Ecto neural progenitor cell (in vitro differentiated cells): ENCODE measurements around the gene SDF2L1.
"Not testable (repeated sequence)": the region's sequence is repeated elsewhere in the genome, so short reads cannot be mapped to it uniquely, and the experiment has no call there.

ENCODE experiments used
- DNase-seq: peaks from one replicate; pipeline ENCODE4 v3.0.0-alpha.2; 2018; ENCODE audit warnings: low spot score

SDF2L1 gene

DNA sequence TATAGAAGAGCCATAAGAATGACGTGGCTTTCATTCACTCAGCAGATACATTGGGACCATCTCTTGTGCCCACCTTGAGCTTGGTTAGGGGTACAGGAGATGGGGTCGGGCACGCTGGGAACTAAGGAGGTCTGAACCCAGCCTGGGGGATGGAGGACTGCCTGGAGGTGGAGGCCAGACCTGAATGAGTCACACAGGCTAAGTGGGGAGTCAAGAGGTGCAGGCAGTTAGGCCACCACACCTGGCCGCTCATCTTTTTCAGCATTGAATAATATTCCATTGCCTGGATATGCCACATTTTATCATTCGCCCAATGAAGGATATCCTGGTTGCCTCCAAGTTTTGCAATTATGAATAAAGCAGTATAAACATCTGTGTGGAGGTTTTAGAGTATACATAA is 19.9 kb downstream of the SDF2L1 start:
- no peak for DNase-seq

DNA sequence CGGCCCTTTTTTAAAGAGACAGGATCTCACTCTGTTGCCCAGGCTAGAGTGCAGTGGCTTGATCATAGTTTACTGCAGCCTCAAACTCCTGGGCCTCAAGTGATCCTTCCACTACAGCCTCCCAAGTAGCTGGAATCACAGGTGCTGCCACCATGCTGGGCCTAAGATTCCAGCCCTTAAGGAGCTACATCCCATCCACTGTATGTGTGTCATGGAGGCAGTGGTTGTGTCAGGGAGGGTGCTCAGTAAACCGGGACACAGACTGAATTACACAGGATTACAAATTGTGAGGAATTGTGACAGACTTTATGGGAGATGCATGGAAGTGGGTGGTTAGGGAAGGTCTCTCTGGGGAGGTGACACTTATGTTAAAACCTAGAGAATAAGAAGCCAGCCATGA is 21.6 kb downstream of the SDF2L1 start:
- DNase-seq = no peak

DNA sequence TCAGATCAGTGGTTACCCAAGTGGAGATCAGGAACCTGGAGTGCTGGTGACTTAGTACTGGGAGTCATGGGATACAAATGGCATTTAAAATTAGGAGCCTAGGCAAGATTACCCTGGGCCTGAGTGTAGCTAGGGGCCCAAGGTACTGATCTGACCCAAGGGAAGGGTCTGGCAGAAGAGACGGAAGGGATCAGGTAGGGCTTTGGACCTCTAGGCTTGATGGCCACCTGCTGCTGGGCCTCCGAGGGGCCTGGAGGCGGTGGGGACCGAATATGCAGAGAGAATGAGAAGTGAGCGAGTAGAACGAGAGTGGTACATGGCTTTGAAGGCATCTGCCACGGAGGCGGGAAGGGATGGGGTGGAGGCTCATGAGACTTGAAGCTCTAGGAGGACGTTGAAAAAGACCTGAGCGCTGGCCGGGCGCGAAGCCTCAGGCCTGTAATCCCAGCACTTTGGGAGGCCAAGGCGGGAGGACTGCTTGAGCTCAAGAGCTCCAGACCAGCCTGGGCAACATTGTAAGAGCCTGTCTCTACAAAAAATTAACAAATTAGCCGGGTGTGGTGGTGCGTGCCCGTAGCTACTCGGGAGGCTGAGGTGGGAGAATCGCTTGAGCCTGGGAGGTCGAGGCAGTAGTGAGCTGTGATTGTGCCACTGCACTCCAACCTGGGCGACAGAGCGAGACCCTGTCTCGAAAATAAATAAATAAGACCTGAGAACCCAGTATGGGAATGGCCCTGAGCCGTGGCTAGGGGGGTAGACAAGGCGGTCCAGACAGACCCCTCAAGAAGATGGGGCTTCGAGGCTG is 23.1 kb downstream of the SDF2L1 start:
- no peak for DNase-seq

DNA sequence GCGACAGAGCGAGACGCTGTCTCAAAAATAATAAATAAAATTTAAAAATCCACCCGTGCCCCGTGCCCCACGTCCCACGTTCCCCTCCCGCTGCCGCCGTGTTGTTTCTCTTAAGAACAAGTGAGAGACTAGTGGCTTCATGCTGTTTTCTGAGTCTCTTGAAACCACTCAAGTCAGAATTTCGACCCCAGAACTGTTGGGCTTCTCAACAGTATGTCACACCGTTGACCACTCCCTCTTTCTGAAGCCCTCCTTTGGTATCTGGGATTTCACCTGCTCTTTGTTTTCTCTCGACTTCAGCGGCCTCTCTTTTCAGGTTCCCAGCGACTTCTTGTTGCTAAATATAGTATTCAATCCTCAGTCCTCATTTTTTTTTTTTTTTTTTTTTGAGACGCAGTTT is 24.7 kb downstream of the SDF2L1 start:
- no peak for DNase-seq

DNA sequence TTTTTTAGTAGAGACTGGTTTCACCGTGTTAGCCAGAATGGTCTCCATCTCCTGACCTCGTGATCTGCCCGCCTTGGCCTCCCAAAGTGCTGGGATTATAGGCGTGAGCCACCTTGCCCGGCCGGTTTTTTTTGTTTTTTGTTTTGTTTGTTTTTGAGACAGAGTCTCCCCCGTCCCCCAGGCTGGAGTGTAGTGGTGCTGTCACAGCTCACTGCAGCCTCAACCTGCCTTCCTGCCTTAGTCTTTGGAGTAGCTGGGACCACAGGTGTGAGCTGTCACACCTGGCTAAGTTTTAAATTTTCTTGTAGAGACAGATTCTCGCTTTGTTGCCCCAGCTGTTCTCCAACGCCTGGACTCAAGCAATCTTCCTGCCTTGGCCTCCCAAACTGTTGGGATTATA is 26.9 kb downstream of the SDF2L1 start:
- DNase-seq = no peak

DNA sequence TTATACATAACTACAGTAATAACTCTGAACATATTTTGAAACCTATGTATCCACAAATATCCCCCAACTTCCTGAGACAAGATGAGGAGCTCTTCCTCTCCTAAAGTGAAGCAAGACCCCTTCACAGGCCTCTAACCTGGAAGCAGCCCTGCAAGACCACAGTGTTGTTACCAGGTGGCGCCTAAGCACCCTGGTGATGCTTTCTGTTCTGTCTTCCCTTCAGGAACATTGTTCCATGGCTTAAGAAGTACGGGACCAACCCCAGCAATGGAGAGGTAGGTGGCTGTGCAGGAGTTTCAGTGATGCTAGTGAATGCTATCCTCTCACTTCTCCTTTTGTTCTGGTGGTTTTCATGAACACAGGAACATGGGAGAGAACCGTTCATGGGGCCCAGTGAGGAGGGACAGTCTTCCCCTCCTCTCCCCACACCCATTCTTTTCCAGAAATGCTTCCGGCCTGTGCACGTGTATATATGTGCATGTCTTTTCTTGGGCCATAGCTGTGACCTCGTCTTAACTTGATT is 30.1 kb downstream of the SDF2L1 start:
- DNase-seq = no peak

DNA sequence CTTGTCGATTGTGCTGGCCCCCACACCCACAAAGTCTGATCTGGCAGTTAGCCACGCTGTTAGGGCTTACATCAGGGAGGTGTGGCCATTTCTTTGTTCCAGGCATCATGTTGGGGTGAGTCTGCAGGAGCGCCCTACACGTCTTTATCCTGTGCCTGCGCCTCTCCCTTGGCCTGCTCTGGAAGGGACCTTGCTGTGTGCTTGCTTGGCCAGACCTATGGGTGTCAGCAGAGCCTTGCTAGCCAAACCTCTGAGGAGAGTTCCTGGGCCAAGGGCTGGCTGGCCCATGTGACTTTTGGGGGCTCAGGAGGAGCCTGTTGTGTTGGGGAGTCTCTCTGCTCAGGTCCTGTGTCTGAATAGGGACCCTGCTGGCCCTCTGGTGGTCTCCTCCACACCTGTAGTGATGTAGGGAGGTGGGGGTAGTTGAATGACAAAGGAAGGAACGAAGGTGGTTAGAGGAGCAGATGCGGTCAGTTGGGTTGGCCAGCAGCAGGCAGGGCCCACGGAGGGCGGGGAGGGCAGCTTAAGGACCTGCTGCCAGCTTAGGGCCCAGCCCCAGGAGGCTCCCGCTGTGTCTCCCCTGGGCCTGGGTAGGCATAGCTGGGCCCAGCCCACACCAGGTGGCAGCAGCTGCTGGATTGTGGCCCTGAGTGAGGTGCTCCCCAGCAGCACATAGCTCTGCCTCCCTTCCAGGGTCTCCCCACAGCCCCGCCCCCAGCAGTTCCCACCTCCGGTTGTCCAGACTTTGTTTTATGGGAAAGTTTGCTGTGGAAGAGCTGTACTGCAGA is 31.6 kb downstream of the SDF2L1 start:
- no peak for DNase-seq

DNA sequence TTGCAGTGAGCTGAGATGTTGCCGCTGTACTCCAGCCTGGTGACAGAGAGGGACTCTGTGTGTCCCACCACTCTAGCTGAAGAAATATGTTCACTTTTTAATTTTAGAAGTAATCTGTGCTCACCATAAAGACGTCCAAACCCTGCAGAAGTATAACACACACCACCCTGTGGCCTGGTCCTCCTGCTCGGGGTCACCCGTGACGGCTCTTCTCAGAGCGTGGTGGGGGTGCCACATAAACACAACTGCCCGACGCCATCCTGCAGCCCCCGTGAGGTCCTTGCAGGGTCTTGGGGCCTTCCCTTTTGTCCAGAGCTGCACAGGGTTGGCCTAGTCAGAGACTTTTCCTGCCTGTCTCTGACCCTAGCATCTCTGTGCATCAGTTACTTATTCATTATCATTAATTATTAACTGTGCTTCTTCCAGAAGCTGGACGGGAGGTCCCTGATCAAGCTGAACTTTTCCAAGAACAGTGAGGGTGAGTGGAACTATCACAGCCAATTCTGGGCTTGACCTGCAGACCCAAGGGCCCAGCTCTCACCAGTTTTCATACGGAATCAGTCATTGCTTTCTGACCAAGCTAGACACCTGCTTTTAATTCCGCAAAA is 32.6 kb downstream of the SDF2L1 start:
- DNase-seq = no peak

DNA sequence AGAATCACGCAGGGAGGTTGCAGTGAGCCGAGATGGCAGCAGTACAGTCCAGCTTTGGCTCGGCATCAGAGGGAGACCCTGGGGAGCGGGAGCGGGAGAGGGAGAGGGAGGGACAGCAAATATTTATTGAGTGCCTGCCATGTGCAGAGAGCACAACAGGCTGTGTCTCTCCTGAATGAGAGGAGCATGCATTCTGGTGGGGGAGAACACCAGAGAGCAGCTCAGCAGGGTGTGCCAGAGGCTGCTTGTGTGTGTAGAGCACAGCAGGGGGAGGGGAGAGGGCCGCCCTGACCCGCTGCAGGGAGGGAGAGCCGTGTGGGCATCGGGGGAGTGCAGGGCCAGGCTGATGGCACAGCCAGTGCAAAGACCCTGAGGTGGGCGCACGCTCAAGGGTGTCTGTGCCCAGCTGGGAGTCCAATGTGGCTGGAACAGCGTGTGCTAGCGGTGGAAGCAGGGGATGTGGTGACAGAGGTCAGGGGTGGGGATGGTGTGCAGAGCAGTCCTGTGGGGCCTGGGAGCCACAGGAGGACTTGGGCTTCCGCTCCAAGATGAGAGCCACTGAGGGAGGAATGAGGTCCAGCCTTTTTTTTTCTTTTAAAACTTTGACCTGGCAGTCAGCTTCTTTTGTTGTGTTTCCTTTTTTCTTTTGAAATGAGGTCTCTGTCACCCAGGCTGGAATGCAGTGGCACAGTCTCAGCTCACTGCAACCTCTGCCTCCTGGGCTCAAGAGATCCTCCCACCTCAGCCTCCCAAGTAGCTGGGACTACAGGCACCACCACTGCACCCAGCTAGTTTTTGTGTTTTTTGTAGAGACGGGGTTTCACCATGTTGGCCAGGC is 35.7 kb downstream of the SDF2L1 start:
- DNase-seq = no peak

DNA sequence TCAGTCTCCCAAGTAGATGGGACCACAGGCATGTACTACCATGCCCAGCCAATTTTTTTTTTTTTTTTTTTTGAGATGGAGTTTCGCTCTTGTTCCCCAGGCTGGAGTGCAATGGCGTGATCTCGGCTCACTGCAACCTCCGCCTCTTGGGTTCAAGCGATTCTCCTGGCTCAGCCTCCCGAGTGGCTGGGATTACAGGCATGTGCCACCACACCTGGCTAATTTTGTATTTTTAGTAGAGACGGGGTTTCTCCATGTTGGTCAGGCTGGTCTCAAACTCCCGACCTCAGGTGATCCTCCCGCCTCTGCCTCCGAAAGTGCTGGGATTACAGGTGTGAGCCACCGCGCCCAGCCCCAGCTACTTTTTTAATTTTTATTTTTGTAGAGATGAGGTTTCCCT is 36.7 kb downstream of the SDF2L1 start:
- DNase-seq = not testable (repeated sequence)

DNA sequence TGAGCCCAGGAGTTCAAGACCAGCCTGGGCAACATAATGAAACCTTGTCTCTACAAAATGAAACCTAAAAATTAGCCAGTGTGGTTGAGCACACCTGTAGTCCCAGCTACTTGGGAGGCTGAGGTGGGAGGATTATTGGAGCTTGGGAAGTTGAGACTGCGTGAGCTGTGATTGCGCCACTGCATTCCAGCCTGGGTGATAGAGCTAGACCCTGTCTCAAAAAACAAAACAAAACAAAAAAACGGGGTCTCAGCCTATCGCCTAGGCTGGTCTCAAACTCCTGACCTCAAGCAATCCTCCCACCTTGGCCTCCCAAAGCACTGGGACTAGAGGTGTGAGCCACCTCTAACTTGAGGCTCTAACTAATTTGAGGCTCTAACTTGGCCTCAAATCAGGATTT is 37.3 kb downstream of the SDF2L1 start:
- DNase-seq = no peak

DNA sequence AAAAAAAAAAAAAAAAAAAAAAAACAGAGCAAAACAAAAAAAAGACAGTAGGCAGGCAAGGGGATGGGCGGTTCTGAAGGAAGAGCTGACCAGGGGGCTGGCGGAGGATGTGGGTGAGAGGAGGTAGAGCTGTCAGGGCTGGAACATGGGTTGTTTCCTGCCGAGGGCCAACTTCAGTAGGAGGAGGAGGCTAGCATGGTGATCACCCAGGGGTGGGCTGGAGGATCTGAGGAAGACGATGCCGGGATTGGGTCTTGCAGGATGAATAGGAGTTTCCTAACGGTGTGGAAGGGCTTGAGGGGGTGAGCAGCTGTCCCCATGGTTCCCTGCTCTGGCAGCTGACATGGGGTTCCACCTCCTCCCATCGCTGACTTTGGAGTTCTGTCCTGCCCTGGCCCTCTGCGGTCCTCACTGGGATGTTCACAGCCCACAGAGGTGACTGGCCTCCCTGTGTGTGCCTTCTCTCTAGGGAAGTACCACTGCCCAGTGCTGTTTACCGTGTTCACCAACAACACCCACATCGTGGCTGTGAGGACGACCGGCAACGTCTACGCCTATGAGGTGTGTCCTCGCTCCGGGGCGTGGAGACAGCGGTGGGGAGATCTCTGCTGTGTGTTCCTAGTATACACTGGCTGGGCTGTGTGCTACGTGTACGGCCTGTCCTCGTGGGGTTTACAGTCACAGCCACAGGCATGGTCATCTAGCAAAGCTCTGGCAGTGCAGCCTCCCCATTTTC is 38.9 kb downstream of the SDF2L1 start:
- no peak for DNase-seq

DNA sequence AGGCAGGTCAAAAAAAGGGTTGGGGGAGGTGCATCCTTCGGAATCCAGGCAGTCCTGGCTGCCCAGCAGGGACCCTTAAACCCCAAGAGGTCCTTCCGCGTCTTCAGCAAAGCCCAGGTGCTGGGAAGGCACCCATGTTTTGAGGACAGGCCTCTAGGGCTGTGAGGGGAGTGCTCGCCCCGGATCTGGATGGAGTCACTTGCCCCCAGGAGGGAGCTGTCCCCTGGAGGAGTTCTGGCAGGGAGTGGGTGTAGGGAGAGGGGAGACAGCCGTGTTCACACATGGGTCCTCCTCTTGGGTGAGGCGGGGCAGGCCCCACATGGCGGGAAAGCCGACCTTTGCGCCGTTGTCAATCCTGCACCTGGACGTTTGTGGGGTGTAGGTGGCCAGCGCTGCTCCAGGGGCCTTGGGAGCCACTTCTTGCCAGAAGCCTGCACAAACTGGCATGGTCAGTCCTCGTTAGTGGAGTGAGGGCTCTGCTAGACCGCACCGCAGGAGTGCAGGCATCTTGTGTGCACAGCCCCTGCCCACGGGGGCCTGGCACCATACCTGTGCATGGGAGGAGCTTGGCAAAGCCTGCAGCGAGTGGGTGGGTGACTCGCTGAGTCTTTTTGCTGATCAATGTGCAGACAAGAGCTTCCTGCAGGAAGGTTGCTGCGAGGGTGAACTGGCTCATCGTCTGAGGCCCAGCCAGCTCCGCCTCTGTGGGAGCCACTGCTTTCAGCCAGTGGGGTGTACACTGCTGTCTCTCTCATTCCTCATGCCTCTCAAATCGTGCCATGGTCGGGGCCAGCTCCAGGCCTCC is 39.7 kb downstream of the SDF2L1 start:
- no peak for DNase-seq

DNA sequence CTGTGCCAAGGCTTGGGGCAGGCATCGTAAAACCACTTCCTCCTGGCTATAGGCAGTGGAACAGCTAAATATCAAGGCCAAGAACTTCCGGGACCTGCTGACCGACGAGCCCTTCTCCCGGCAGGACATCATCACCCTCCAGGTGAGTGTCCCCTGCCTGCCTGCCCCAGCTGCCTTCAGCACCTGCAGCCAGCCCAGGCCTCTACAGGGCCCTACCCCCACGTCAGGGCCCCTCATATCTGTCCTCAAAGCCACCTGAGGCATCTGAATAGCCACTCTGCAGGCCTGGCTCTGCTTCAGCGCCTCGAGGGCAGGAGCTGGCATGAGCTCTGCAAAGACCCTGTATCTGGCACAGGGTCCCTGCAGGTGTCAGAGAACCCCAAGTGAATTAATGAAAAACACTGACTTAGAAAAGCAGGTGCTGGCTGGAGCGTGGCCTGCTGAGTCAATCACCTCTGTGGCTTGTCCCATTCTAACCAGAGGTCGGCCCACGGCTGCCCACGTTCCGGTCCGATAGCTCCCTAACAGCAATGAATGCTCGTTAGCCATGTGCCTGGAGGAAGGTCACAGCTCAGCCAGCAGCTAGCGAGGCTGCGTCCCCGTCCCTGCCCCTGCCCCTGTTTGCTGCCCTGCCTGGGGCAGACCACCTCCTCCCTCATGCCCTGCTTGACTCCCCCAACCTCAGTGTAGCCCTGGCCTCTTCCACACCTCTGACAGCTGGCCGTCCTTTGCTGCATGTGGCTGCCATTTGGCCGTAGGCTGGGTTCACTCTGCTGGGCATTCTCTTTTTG is 40.5 kb downstream of the SDF2L1 start:
- DNase-seq = no peak

DNA sequence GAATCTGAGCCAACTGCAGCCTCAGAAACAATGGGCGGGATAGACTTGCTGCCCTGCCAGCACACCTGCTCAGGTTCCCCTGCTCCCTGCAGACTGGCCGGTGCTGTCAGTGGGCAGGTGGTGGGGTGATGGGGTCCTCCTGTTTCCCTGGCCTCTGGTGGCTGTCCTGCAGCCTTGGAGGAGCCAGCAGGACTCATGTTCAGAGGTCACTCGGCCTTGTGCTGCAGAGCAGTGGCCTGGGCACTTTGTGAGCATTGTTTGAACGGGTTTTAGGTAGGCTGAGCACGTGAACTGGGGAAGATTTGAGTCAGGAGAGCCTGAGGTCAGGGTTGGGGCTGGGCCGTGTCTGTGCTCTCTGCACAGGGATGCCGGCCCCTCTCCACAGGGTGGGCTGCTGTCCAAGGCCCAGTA is 41.3 kb downstream of the SDF2L1 start:
- DNase-seq = no peak

DNA sequence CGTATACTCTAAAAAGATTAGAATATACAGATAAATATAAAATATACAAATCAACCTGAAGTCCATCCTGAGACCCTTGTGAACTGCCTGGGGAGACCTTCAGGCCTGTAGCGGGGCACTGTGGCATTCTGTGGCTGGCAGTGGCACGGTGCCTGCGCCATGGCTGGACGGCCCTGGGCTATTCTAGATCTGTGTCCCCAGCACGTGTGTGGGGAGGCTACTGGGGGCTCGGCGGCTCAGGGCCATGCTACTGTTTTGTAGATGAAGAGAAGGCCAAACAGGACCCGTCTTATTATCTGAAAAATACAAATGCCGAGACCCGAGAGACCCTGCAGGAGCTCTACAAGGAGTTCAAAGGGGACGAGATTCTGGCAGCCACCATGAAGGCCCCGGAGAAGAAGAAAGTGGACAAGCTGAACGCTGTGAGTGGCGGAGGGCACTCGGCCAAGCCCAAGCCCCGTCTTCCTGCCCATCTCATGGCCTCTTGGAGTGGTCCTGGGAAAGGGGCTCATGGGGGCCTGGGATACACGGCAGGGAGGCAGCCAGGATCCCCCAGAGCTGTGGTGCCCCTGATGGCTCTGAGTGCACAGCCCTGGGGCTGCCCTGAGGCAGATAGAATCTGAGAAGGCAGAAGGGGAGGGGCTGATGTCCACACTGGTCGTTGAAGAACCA is 42.5 kb downstream of the SDF2L1 start:
- DNase-seq = no peak

DNA sequence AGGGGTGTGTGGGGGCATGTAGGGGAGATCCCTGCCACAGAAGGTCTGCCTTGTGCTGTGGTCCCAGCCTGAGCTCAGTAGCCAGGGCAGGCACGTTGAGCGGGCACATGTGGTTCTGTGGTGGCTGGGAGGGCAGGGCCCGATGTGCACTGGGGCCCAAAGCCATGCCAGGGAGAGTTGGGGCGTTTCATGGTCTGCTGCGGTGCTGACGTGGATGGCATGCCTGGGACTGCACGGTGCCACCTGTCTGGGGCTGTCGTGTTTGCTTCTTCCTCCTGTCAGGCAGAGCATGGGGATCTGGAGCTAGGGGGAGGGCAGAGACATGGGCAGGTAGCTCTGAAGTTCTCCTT is 43.0 kb downstream of the SDF2L1 start:
- DNase-seq = no peak

DNA sequence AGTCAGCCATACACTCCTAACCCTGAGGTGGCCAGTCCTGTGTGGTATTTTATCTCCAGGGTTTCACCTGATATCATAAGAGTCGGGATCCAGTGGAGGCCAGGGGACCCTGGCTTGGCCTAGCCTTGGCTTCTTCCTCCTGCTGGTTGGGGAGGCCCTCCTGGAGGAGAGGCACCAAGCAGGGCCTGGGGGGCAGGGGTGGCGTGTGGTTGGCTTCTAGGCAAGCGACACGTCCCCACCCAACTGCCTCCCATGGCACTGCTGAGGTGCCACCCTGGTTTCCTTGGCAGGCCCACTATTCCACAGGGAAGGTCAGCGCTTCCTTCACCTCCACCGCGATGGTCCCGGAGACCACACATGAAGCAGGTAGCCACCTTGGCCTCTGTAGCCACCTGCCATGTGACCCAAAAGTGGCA is 44.1 kb downstream of the SDF2L1 start:
- DNase-seq = no peak
